IMR-90 (cell line): ENCODE measurements around the gene RALGPS1. TPM values are rescaled to one million over a fixed set of nuclear protein-coding genes. Genes with fewer than 3 reads are reported as not detected.

Experiments
- ATAC-seq: fragments of 200-7000 bp; cut with Tn5 transposase; 2 replicates; pipeline ENCODE4 v1.9.1; 2020; ENCODE audit warnings: low read depth, mild to moderate bottlenecking, moderate library complexity
- BruUV-seq: library from RNA; stranded (reverse); fragments of 400-500 nt; replicated peaks from 2 replicates; lab custom pipeline; 2021; lab: Mats Ljungman, UMichigan
- CTCF ChIA-PET: fragments of 300-600 bp; formaldehyde crosslinking; extraction: SDS; loops from one replicate; lab custom pipeline; 2021; ENCODE audit warnings: antibody characterized with exemption; lab: Yijun Ruan, JAX
- POLR2A ChIA-PET: fragments of 300-600 bp; sonication (Branson Sonifier 250); formaldehyde crosslinking; loops from one replicate; lab custom pipeline; 2022; ENCODE audit warnings: antibody characterized with exemption; ENCODE audit not compliant: unreplicated experiment; lab: Charles Lee
- DNase-seq: peaks from one replicate; pipeline ENCODE4 v3.0.0; 2013
- H2AFZ ChIP-seq: replicated peaks from 2 replicates; pipeline ENCODE3; 2013; ENCODE audit warnings: low read length, mild to moderate bottlenecking; ENCODE audit not compliant: poor library complexity
- H2AK5ac ChIP-seq: 2 replicates; pipeline ENCODE4 v1.6.1; 2013; ENCODE audit warnings: low read depth, low read length, inconsistent platforms
- H2AK9ac ChIP-seq: replicated peaks from 2 replicates; pipeline ENCODE3; 2013; ENCODE audit warnings: mild to moderate bottlenecking, low read depth, low read length, moderate library complexity; ENCODE audit not compliant: poor library complexity
- H2BK120ac ChIP-seq: 2 replicates; pipeline ENCODE4 v1.6.1; 2013; ENCODE audit warnings: low read depth, low read length, inconsistent platforms
- H2BK15ac ChIP-seq: 3 replicates; pipeline ENCODE4 v1.6.1; 2013; ENCODE audit warnings: low read depth, low read length, inconsistent platforms
- H2BK20ac ChIP-seq: 2 replicates; pipeline ENCODE4 v1.6.1; 2013; ENCODE audit warnings: low read depth, mild to moderate bottlenecking, inconsistent platforms, low read length, moderate library complexity
- H2BK5ac ChIP-seq: 2 replicates; pipeline ENCODE4 v1.6.1; 2013; ENCODE audit warnings: mild to moderate bottlenecking, low read depth, low read length, inconsistent platforms; ENCODE audit not compliant: poor library complexity, severe bottlenecking
- H3K14ac ChIP-seq: replicated peaks from 2 replicates; pipeline ENCODE4 v1.6.1; 2013; ENCODE audit warnings: low read depth, low read length, inconsistent platforms
- H3K18ac ChIP-seq: 2 replicates; pipeline ENCODE4 v1.6.1; 2013; ENCODE audit warnings: low read depth, low read length, control low read depth
- H3K23ac ChIP-seq: 2 replicates; pipeline ENCODE4 v1.6.1; 2013; ENCODE audit warnings: low read depth, low read length, inconsistent platforms
- H3K27ac ChIP-seq: 2 replicates; pipeline ENCODE4 v1.5.1; 2013; ENCODE audit warnings: mild to moderate bottlenecking, control low read depth, low read length; ENCODE audit not compliant: insufficient read depth
- H3K27me3 ChIP-seq: 2 replicates; pipeline ENCODE4 v1.6.1; 2013; ENCODE audit warnings: low read length; ENCODE audit not compliant: control insufficient read depth, insufficient read depth
- H3K36me3 ChIP-seq: 2 replicates; pipeline ENCODE4 v1.6.1; 2013; ENCODE audit warnings: low read length, mixed read lengths; ENCODE audit not compliant: control insufficient read depth, insufficient read depth
- H3K4ac ChIP-seq: 2 replicates; pipeline ENCODE4 v1.6.1; 2013; ENCODE audit warnings: low read depth, low read length, inconsistent platforms
- H3K4me1 ChIP-seq: 2 replicates; pipeline ENCODE4 v1.6.1; 2013; ENCODE audit warnings: low read length, mixed read lengths; ENCODE audit not compliant: control insufficient read depth, insufficient read depth
- H3K4me2 ChIP-seq: 2 replicates; pipeline ENCODE4 v1.6.1; 2013; ENCODE audit warnings: low read depth, mild to moderate bottlenecking, control low read depth, low read length, moderate library complexity
- H3K4me3 ChIP-seq: 2 replicates; pipeline ENCODE4 v1.5.1; 2013; ENCODE audit warnings: low read depth, mild to moderate bottlenecking, control low read depth, low read length, moderate library complexity; ENCODE audit not compliant: insufficient read depth
- H3K56ac ChIP-seq: 2 replicates; pipeline ENCODE4 v1.6.1; 2013; ENCODE audit warnings: low read length, inconsistent platforms; ENCODE audit not compliant: insufficient read depth; ENCODE audit errors: extremely low read depth
- H3K79me1 ChIP-seq, 2 experiments: 2 replicates each; pipeline ENCODE4 v1.6.1; 2013; ENCODE audit warnings: low read length in 2 of 2, inconsistent platforms in 1 of 2, low read depth in 1 of 2
- H3K9ac ChIP-seq: 2 replicates; pipeline ENCODE4 v1.6.1; 2013; ENCODE audit warnings: low read depth, low read length, control low read depth
- H3K9me1 ChIP-seq: 2 replicates; pipeline ENCODE4 v1.6.1; 2013; ENCODE audit warnings: low read length, inconsistent platforms; ENCODE audit not compliant: insufficient read depth
- H3K9me3 ChIP-seq: 2 replicates; pipeline ENCODE4 v1.6.1; 2013; ENCODE audit warnings: low read length; ENCODE audit not compliant: control insufficient read depth, insufficient read depth
- H4K20me1 ChIP-seq: 2 replicates; pipeline ENCODE4 v1.6.1; 2013; ENCODE audit warnings: low read length, inconsistent platforms; ENCODE audit not compliant: insufficient read depth
- H4K5ac ChIP-seq: 2 replicates; pipeline ENCODE4 v1.6.1; 2013; ENCODE audit warnings: mild to moderate bottlenecking, low read depth, low read length, control low read depth
- H4K8ac ChIP-seq, 2 experiments: 2 replicates each; pipeline ENCODE4 v1.6.1; 2013; ENCODE audit warnings: low read depth in 2 of 2, low read length in 2 of 2, control low read depth in 1 of 2, inconsistent platforms in 1 of 2
- H4K91ac ChIP-seq: 2 replicates; pipeline ENCODE4 v1.6.1; 2013; ENCODE audit warnings: low read depth, low read length, inconsistent platforms; ENCODE audit not compliant: insufficient read depth
- FOS ChIP-seq: fragments of 150-350 bp; IDR thresholded peaks from 2 replicates; pipeline ENCODE4 v1.6.1; 2016; ENCODE audit warnings: low read depth, low read length
- WGBS, 2 experiments: methylation state at CpG; one replicate each; pipeline versions ENCODE4 v1.1.5 to v1.1.7; 2013; ENCODE audit warnings: missing lambda C conversion rate in 2 of 2; ENCODE audit not compliant: insufficient read length in 1 of 2; ENCODE audit errors: extremely low coverage in 2 of 2; 5-methylcytosine and 5-hydroxymethylcytosine counted together
- dilution Hi-C: fragments of 300-500 bp; cut with HindIII; formaldehyde crosslinking; loops from one replicate; pipeline ENCODE4 v1.14.3; 2018; ENCODE audit warnings: low sequenced_read_pairs; ENCODE audit not compliant: unreplicated experiment
- in situ Hi-C: fragments of 300-500 bp; cut with MboI; formaldehyde crosslinking; loops from 3 replicates; pipeline ENCODE4 v1.14.3; 2019; ENCODE audit warnings: low sequenced_read_pairs, inconsistent platforms, mixed read lengths
- intact Hi-C: fragments of 100-400 bp; cut with micrococcal nuclease; formaldehyde crosslinking; loops from 2 replicates; pipeline ENCODE4 v1.10.0; 2022
- polyA plus RNA-seq, 3 experiments: library from polyadenylated mRNA; depleted of rRNA; stranded (reverse); fragments of >200 nt; gene quantifications; 2 replicates each; pipeline ENCODE4 v1.2.3, GENCODE V29; 2012; ENCODE audit warnings: low replicate concordance in 1 of 3
- total RNA-seq: library from RNA; depleted of rRNA; stranded (reverse); fragments of >200 nt; gene quantifications from 2 replicates; pipeline ENCODE4 v1.2.3, GENCODE V29; 2012

The RALGPS1 gene
- total and polyA plus RNA-seq, 2 of the 4 experiments (the other 2 are of a cell fraction): 0.90 to 2.8 TPM

DNA sequence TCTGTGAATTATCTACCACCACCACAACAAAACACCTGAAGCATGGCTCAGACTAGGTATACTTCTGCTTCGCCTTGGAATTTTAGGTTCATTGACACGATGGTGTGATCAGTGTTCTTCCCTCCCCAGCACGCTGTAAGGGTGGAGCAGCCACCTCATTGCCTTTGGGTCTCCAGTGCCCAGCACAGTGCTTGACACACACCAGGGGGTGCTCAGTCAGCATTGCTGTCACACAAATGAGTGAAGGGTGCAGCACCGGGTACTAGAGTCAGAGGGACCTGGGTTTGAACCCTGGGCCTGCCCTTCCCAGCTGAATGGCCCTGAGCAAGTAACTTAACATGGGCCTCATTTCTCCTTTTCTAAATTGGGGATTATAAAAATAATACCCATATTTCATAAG is 217.8 kb downstream of the RALGPS1 start:
- peak overlapping the region; percentile 17; the same call in 1 of the 2 replicates for H4K5ac ChIP-seq
- H3K14ac ChIP-seq: peak overlapping the region; percentile 20; the same call in 1 of the 2 replicates
- peak overlapping the region; percentile 41; the same call in 1 of the 3 replicates for H2BK15ac ChIP-seq
- H3K23ac ChIP-seq: peak overlapping the region; percentile 49
- peak overlapping the region; percentile 30 for H2AK9ac ChIP-seq
- no peak overlapping the region for H3K4me3 ChIP-seq
- no TSS peak for BruUV-seq
- ChIA-PET POLR2A (interaction anchor here (1.1 kb wide), 1 partner anchor 58 kb away, joined by 4 read pairs; no protein-coding TSS in a partner anchor), CTCF (interaction anchor here (1.3 kb wide), 1 partner anchor 168 kb away, joined by 3 read pairs; no protein-coding TSS in a partner anchor)
- H3K9me1 ChIP-seq: peaks cover 31% of the 10 kb centered on the region
- no peak overlapping the region for H3K4me2 ChIP-seq
- peak overlapping the region; percentile 91 for H2BK5ac ChIP-seq
- peaks cover 0 to 11% of the 10 kb centered on the region in 2 experiments; a peak in 2 of 4 replicates for H3K79me1 ChIP-seq
- H2AK5ac ChIP-seq: peak overlapping the region; percentile 98
- no peak overlapping the region for H2AFZ ChIP-seq
- no peak overlapping the region for H3K56ac ChIP-seq
- peaks cover 48% of the 10 kb centered on the region for H3K4me1 ChIP-seq
- peak overlapping the region; percentile 93 for H2BK120ac ChIP-seq
- H3K27me3 ChIP-seq: no peaks in the 10 kb centered on the region
- intact Hi-C loops: no loop called here
- no peak overlapping the region for H3K9ac ChIP-seq
- DNase-seq (no peak), ATAC-seq (no peak)
- peaks cover 3% of the 10 kb centered on the region; the same call in 1 of the 2 replicates for H4K20me1 ChIP-seq
- peak overlapping the region; percentile 59 for H3K18ac ChIP-seq
- no peaks in the 10 kb centered on the region for H3K9me3 ChIP-seq
- peak overlapping the region; percentile 48; the same call in 1 of the 2 replicates for H3K27ac ChIP-seq
- WGBS, 2 experiments: 86% methylated on average over 2 of the region's 4 CpGs; no CpG with 5 or more reads in 1 of the 2 experiments
- dilution Hi-C loops: no loop called here
- peak overlapping the region; percentile 78 for H3K4ac ChIP-seq
- TF ChIP-seq FOS: no peak
- peak overlapping the region; percentile 8 to 46; a peak in 3 of 4 replicates for H4K8ac ChIP-seq
- in situ Hi-C loops: no loop called here
- H4K91ac ChIP-seq: peak overlapping the region; percentile 82
- no peaks in the 10 kb centered on the region for H3K36me3 ChIP-seq
- H2BK20ac ChIP-seq: peak overlapping the region; percentile 79
